Choroid plexus epithelial cell (primary cell): ENCODE data around the gene GATA2.

Experiments used
- DNase-seq: peaks from one replicate; pipeline ENCODE4 v3.0.0-alpha.2; 2010; ENCODE audit warnings: low read depth
- H3K4me3 ChIP-seq: 2 replicates; pipeline ENCODE4 v1.5.1; 2011; ENCODE audit warnings: low read depth, mild to moderate bottlenecking, control low read depth, low read length, moderate library complexity
- CTCF ChIP-seq: conservative IDR thresholded peaks from 2 replicates; pipeline ENCODE4 v1.5.1; 2011; ENCODE audit warnings: low read depth, mild to moderate bottlenecking, control low read depth, inconsistent platforms, low read length, moderate library complexity

The GATA2 gene

GRCh38 chr3:128443771-128444170 lies 49.2 kb downstream of the GATA2 start:
- TF ChIP-seq CTCF, result no peak
- H3K4me3 ChIP-seq, result no peak overlapping the region
- no peak for DNase-seq

GRCh38 chr3:128442949-128443348 lies 50.1 kb downstream of the GATA2 start:
- no peak for TF ChIP-seq CTCF
- H3K4me3 ChIP-seq, result no peak overlapping the region
- DNase-seq, result no peak

GRCh38 chr3:128442070-128442469 lies 50.9 kb downstream of the GATA2 start:
- TF ChIP-seq CTCF, result no peak

GRCh38 chr3:128439226-128439625 lies 53.8 kb downstream of the GATA2 start:
- TF ChIP-seq CTCF, result no peak
- no peak for DNase-seq
- no peak overlapping the region for H3K4me3 ChIP-seq

More at GRCh38 chr3:128442070-128442469, 50.9 kb downstream of the GATA2 start:
- H3K4me3 ChIP-seq, result no peak overlapping the region
- no peak for DNase-seq

GRCh38 chr3:128438488-128439072 lies 54.4 kb downstream of the GATA2 start:
- TF ChIP-seq CTCF, result peak; percentile 45

GRCh38 chr3:128436214-128436613 lies 56.8 kb downstream of the GATA2 start:
- TF ChIP-seq CTCF, result no peak
- DNase-seq, result no peak
- H3K4me3 ChIP-seq, result no peak overlapping the region

More at GRCh38 chr3:128438488-128439072, 54.4 kb downstream of the GATA2 start:
- DNase-seq, result no peak
- H3K4me3 ChIP-seq, result no peak overlapping the region

GRCh38 chr3:128435561-128435960 lies 57.4 kb downstream of the GATA2 start:
- TF ChIP-seq CTCF, result no peak
- H3K4me3 ChIP-seq, result no peak overlapping the region
- no peak for DNase-seq
